Measurements from ENCODE around the gene KLHL40. TPM values are rescaled to one million over a fixed set of nuclear protein-coding genes. Genes with fewer than 3 reads are reported as not detected.

Gene KLHL40, protein sequence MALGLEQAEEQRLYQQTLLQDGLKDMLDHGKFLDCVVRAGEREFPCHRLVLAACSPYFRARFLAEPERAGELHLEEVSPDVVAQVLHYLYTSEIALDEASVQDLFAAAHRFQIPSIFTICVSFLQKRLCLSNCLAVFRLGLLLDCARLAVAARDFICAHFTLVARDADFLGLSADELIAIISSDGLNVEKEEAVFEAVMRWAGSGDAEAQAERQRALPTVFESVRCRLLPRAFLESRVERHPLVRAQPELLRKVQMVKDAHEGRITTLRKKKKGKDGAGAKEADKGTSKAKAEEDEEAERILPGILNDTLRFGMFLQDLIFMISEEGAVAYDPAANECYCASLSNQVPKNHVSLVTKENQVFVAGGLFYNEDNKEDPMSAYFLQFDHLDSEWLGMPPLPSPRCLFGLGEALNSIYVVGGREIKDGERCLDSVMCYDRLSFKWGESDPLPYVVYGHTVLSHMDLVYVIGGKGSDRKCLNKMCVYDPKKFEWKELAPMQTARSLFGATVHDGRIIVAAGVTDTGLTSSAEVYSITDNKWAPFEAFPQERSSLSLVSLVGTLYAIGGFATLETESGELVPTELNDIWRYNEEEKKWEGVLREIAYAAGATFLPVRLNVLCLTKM
- not detected for total RNA-seq

DNA sequence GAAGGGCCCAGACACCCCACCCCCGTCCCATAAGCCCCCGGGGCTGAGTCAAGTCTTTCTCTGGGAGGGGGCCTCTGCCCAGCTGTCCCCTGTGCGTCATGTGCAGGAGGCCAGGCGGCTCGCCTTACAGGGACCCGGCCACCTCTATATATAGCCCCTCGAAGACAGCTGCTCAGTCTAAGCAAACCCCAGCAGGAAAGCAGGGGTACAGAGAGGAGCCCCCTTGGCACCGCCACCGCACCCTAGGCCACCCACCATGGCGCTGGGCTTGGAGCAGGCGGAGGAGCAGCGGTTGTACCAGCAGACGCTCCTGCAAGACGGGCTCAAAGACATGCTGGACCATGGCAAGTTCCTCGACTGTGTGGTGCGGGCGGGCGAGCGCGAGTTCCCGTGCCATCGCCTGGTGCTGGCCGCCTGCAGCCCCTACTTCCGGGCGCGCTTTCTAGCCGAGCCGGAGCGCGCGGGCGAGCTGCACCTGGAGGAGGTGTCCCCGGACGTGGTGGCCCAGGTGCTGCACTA lies at the start of gene KLHL40:
TSS of gene KLHL40 (plus strand) at position 175 of the 519 bp plus-strand sequence. CDS start at position 257, 82 bp downstream.
- TF ChIP-seq, protein P1, sequence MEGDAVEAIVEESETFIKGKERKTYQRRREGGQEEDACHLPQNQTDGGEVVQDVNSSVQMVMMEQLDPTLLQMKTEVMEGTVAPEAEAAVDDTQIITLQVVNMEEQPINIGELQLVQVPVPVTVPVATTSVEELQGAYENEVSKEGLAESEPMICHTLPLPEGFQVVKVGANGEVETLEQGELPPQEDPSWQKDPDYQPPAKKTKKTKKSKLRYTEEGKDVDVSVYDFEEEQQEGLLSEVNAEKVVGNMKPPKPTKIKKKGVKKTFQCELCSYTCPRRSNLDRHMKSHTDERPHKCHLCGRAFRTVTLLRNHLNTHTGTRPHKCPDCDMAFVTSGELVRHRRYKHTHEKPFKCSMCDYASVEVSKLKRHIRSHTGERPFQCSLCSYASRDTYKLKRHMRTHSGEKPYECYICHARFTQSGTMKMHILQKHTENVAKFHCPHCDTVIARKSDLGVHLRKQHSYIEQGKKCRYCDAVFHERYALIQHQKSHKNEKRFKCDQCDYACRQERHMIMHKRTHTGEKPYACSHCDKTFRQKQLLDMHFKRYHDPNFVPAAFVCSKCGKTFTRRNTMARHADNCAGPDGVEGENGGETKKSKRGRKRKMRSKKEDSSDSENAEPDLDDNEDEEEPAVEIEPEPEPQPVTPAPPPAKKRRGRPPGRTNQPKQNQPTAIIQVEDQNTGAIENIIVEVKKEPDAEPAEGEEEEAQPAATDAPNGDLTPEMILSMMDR (IDR thresholded peaks at IDR 0.05; ENCODE audit: low read depth): no peak

- TF ChIP-seq, protein P1 (IDR thresholded peaks at IDR 0.05; ENCODE audit: low read depth): no peak
Observed at GRCh38 chr3:42637001-42637400, 48.3 kb upstream of the KLHL40 start.

DNA sequence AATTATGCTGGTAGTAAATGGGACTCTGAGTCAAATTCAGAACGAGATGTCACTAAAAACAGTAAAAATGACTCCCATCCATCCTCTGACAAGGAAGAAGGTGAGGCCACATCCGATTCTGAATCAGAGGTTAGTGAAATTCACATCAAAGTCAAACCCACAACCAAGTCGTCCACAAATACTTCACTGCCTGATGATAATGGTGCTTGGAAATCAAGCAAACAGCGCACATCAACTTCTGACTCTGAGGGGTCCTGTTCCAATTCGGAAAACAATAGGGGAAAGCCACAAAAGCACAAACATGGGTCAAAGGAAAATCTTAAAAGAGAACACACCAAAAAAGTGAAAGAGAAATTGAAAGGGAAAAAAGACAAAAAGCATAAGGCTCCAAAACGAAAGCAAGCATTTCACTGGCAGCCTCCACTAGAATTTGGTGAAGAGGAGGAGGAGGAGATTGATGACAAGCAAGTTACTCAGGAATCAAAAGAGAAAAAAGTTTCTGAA lies 46.9 kb upstream of the KLHL40 start:
- TF ChIP-seq, protein P1 (IDR thresholded peaks at IDR 0.05; ENCODE audit: low read depth): no peak

- TF ChIP-seq, protein P1 (IDR thresholded peaks at IDR 0.05; ENCODE audit: low read depth): no peak
Observed at GRCh38 chr3:42639192-42639591, 46.1 kb upstream of the KLHL40 start.

DNA sequence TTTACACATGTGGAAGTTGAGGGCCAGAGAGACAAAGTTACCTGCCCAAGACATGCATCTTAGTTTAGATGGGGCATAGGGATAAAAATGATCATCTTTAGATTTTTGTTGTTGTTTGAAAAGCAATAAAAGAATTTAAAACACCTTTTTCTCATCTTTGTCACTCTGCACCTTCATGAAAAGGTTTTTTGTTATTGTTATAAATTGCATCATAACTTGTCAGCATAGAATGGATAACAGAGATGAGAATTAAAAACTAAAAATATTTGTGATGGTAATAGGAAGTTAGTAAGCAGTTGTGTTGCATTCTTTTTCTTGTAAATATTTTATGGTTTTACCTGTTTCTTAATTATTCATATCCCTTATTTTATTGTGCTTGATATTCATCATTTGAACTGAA lies 45.2 kb upstream of the KLHL40 start:
- TF ChIP-seq, protein P1 (IDR thresholded peaks at IDR 0.05; ENCODE audit: low read depth): no peak

DNA sequence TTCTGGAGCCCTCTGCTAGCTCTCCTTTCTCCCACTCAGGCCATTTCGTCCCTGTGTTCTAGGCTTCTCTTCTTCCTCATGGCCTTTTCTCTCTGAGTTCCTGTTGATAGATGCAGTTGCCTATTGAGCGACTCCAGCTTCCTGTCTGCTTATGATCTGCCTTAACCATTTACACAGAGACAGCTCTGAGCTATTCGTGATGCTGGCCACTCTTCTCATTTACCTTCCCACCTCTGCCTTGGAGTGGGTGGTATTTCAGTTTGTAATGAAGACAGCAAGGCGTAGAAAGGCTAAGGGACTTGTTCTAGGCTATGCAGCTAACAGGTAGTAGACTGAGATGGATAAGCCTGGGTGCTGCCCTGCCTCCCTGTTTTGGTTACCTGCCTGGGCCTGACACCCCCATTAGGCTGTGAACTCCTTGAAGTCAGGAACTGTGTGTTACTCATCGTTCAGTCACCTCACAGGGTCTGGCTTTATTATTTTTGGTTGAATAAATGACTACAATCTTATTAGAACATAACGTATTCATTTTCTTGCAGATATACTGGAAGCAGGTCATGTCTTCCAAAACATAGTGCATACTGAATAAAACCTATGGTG lies 44.5 kb upstream of the KLHL40 start:
- TF ChIP-seq, protein P1 (IDR thresholded peaks at IDR 0.05; ENCODE audit: low read depth): no peak

Data from subcutaneous adipose tissue (tissue), 4 donors.